Stimulated activated naive B cell treated with anti-CD40 and anti-IgM and Interleukin-4, amounts not matched to agents 10 μg/mL and 1 μg/mL and 100 μg/mL, for 72 hours (primary cell): ENCODE measurements around the gene CA5A.

ENCODE experiments used
- ATAC-seq, 2 donors: fragments of 150-1000 bp; cut with Tn5 transposase; replicated peaks; 2 replicates each; pipeline ENCODE4 v1.10.0; 2021; ENCODE audit warnings: moderate library complexity in 1 of 2
- DNase-seq: peaks from one replicate; pipeline ENCODE4 v3.0.0; 2021
- H3K27ac Mint-ChIP-seq: one replicate; pipeline ENCODE4 v1.8.0; 2022; ENCODE audit warnings: mild to moderate bottlenecking, mixed read lengths
- H3K27me3 Mint-ChIP-seq, 2 donors: one replicate each; pipeline ENCODE4 v1.8.0; 2022; ENCODE audit warnings: mixed read lengths in 2 of 2
- H3K36me3 Mint-ChIP-seq, 2 donors: one replicate each; pipeline ENCODE4 v1.8.0; 2022; ENCODE audit warnings: mixed read lengths in 2 of 2, mild to moderate bottlenecking in 1 of 2
- H3K4me1 Mint-ChIP-seq, 2 donors: one replicate each; pipeline ENCODE4 v1.8.0; 2022; ENCODE audit warnings: mixed read lengths in 2 of 2, mild to moderate bottlenecking in 1 of 2
- H3K4me3 Mint-ChIP-seq, 2 donors: one replicate each; pipeline ENCODE4 v1.8.0; 2022; ENCODE audit warnings: mild to moderate bottlenecking in 2 of 2, mixed read lengths in 2 of 2, moderate library complexity in 1 of 2
- H3K9me3 Mint-ChIP-seq, 2 donors: one replicate each; pipeline ENCODE4 v1.8.0; 2022; ENCODE audit warnings: mixed read lengths in 2 of 2, mild to moderate bottlenecking in 1 of 2

Gene CA5A

DNA sequence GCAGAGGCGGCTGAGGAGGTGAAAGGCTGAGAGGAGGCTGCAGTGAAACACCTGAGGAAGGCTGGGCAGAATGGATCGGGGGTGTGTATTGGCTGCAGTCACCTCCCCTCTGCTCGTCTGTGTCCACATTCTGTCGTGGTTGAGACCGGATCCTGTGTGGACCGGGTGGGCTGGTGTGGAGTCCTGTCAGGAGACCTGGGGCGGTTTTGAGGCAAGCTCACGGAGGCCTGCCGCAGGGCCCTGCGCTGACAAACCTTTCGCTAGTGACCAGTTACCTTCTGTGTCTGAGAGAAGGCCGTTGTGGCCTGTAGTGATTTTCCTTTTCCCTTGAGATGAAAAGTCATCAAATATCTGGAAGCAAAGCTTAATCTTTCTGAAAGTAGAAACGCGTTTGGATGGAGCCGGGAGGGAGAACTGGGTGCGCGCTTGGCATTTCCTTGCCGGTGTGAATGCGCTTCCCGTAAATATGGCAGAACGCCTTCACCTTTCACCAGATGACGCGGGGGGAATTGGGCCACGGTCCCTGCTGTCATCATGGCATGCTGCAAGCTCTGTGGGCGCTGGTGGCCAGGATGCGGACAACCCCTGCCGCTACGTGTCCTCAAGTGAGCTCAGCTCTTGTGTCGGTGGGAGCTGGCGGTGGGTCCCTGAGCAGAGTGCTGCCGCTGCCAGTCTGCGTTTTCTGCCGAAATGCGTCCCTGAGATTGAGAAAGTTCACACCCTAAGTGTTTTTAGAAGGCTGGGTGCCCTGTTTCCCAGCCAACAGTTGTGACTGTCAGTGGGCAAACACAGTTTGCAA, 21.2 kb upstream of the CA5A start:
- Mint-ChIP-seq H3K36me3 (peaks cover 20 to 46% of the 10 kb centered on the region in 2 donors), H3K4me3 (peak overlapping the region; percentile 89 to 92), H3K4me1 (peaks cover 66 to 93% of the 10 kb centered on the region in 2 donors), H3K27ac (peak overlapping the region; percentile 99), H3K27me3 (no peaks in the 10 kb centered on the region), H3K9me3 (no peaks in the 10 kb centered on the region)
- DNase-seq (no peak), ATAC-seq (no peak)

- Mint-ChIP-seq H3K27me3 (no peaks in the 10 kb centered on the region), H3K36me3 (peaks cover 27 to 49% of the 10 kb centered on the region in 2 donors), H3K9me3 (no peaks in the 10 kb centered on the region), H3K27ac (peak overlapping the region; percentile 99), H3K4me3 (peak overlapping the region; percentile 89 to 92), H3K4me1 (peaks cover 70 to 97% of the 10 kb centered on the region in 2 donors)
- DNase-seq (peak; percentile 72), ATAC-seq (peak; percentile 69 to 75)
Observed at GRCh38 chr16:87956365-87957231, 20.3 kb upstream of the CA5A start.

DNA sequence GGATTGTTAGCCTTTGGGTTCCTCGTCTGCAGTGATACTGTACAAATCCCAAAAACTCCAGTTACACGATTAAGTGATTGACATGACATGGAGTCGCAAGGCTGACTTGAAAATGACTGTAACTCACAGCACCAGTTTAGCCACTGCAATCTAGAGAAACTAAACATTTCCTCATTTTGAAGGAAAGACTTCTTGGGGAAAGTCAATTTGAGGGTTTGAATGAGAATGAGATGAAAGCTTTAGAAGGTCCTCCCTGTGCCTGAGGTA, 19.7 kb upstream of the CA5A start:
- Mint-ChIP-seq H3K4me1 (peaks cover 69 to 91% of the 10 kb centered on the region in 2 donors), H3K36me3 (peaks cover 27 to 47% of the 10 kb centered on the region in 2 donors), H3K4me3 (peak overlapping the region; percentile 89 to 92), H3K27me3 (no peaks in the 10 kb centered on the region), H3K9me3 (no peaks in the 10 kb centered on the region), H3K27ac (peak overlapping the region; percentile 99)
- DNase-seq (no peak), ATAC-seq (no peak)

DNA sequence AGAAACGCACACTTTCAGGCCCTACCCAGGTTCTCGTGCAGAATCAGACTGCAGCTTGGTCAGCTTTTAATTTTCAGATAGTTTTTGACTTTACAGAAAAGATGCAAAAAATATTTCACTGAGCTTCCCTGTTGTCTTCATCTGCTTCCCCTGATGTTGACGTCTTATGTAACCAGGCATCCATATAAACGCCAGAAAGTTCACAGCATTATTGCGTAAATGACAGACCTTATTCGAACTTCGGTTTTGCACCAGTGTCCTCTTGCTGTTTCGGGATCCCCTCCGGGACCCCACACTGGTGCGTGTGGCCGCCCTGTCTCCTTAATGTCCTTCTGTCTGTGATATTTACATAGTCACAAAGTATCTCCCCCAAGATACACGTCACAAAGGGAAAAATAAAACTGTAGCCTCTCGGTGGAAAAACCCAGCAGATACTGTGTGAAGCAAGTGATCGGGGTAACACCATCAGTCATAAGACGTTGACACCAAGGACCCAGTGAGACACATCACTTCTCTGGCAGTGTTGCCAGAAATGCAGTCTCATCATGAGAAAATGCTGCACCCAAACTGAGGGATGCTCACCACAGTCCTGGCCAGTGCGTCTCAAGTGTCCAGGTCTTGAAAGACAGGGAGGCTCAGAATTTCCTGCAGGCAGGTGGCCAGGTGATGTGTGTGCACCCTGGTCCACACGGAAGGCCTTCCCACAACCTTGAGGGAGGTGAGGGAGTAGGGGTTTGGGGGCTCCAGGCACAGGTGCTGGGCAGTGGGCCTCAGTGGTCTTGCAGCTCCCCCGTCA, 19.2 kb upstream of the CA5A start:
- ATAC-seq = no peak
- H3K4me1 Mint-ChIP-seq = peaks cover 69 to 86% of the 10 kb centered on the region in 2 donors
- H3K4me3 Mint-ChIP-seq = peak overlapping the region; percentile 30 to 92
- no peak for DNase-seq
- H3K27ac Mint-ChIP-seq = peak overlapping the region; percentile 99
- H3K9me3 Mint-ChIP-seq = no peaks in the 10 kb centered on the region
- no peaks in the 10 kb centered on the region for H3K27me3 Mint-ChIP-seq
- peaks cover 27 to 47% of the 10 kb centered on the region in 2 donors for H3K36me3 Mint-ChIP-seq

- no peaks in the 10 kb centered on the region for H3K9me3 Mint-ChIP-seq
- peaks cover 62 to 79% of the 10 kb centered on the region in 2 donors for H3K4me1 Mint-ChIP-seq
- peak overlapping the region in 1 of 2 donors; percentile 67 for H3K4me3 Mint-ChIP-seq
- peak overlapping the region; percentile 77 for H3K27ac Mint-ChIP-seq
- DNase-seq (no peak), ATAC-seq (no peak)
- H3K27me3 Mint-ChIP-seq = no peaks in the 10 kb centered on the region
- peaks cover 26 to 47% of the 10 kb centered on the region in 2 donors for H3K36me3 Mint-ChIP-seq
Observed at GRCh38 chr16:87954826-87955225, 18.5 kb upstream of the CA5A start.

DNA sequence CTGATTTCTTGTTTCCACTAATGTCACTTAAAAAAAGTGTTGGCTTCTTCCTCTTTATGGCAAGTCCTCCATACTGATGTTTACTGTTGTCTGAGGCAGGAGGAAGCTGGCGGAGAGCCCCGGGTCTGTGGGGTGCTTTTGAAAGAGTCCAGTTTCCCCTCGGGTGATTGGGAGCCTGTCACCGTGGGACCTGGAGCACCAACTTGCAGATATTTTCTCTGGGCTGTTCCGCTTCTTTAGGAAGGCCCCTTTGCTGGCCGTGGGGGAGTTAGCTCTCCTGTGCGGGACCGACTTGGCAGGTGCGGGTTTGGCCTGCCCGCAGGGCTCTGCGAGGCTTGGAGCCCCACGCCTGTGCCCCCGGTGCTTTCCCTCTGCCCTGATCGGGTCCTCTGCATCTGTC, 18.0 kb upstream of the CA5A start:
- H3K27ac Mint-ChIP-seq = peak overlapping the region; percentile 77
- no peak for DNase-seq
- H3K4me3 Mint-ChIP-seq = peak overlapping the region; percentile 62 to 67
- peaks cover 21 to 44% of the 10 kb centered on the region in 2 donors for H3K36me3 Mint-ChIP-seq
- no peaks in the 10 kb centered on the region for H3K27me3 Mint-ChIP-seq
- H3K9me3 Mint-ChIP-seq = no peaks in the 10 kb centered on the region
- no peak for ATAC-seq
- H3K4me1 Mint-ChIP-seq = peaks cover 57 to 74% of the 10 kb centered on the region in 2 donors

GRCh38 chr16:87953308-87954215, 17.2 kb upstream of the CA5A start:
- Mint-ChIP-seq H3K4me3 (peak overlapping the region; percentile 62 to 67), H3K4me1 (peaks cover 55 to 74% of the 10 kb centered on the region in 2 donors)
- no peak for DNase-seq

GRCh38 chr16:87952751-87953150, 16.4 kb upstream of the CA5A start:
- no peak for ATAC-seq
- H3K27ac Mint-ChIP-seq = peak overlapping the region; percentile 98
- H3K4me1 Mint-ChIP-seq = peaks cover 57 to 74% of the 10 kb centered on the region in 2 donors
- peak overlapping the region; percentile 95 to 96 for H3K4me3 Mint-ChIP-seq
- peaks cover 21 to 36% of the 10 kb centered on the region in 2 donors for H3K36me3 Mint-ChIP-seq
- H3K9me3 Mint-ChIP-seq = no peaks in the 10 kb centered on the region
- H3K27me3 Mint-ChIP-seq = no peaks in the 10 kb centered on the region
- no peak for DNase-seq

More at GRCh38 chr16:87953308-87954215, 17.2 kb upstream of the CA5A start:
- no peaks in the 10 kb centered on the region for H3K27me3 Mint-ChIP-seq
- H3K9me3 Mint-ChIP-seq = no peaks in the 10 kb centered on the region
- peak overlapping the region; percentile 77 for H3K27ac Mint-ChIP-seq
- ATAC-seq = no peak
- peaks cover 21 to 41% of the 10 kb centered on the region in 2 donors for H3K36me3 Mint-ChIP-seq

DNA sequence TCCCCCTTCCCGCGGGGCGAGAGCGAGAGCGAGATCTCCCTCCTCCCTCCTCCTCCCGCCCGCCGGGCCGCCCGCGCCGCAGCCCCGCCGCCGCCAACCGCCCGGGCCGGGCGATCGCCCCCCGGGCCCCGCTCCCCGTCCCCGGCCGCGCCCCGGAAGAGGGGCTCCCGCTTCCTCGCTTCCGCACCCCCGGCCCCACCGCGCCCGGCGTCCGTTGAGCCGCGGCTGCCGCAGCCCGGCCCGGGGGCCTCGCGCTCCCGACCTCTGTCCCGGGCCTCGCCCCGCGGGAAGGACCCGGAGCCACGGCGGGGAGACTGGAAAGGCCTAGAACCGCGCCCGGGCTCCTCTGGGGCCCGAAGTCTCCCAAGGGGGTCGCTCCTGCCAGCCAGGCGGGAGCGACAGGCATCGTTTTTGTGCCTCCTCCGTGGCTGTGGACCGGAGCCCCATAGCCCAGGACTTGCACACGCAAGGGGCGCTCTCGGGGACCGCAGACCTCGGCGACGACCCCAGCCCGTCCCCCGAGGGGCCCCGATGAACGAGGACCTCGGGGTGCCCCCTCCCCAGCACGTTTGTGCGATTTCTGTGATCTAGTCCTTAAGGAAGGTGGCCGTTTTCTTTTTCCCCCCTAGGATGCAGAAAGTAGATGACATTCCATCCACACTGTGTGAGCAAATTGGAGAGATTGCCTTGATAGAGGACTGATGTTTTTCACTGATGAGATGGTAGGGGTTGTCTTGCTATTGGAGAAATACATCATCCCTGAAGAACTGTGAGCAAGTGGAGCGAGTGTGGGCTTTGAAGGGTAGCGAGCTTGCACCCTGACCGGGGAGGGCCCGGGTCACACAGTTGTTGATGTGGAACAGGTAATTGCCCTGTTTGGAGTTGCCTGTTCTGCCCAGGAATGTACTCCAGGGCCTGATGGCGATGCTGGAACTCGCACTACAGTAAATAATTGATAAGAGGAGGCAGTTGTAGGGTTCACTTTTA, 15.5 kb upstream of the CA5A start:
- Mint-ChIP-seq H3K4me1 (peaks cover 51 to 68% of the 10 kb centered on the region in 2 donors), H3K27ac (peak overlapping the region; percentile 98), H3K4me3 (peak overlapping the region; percentile 95 to 99), H3K27me3 (no peaks in the 10 kb centered on the region), H3K9me3 (no peaks in the 10 kb centered on the region), H3K36me3 (peaks cover 18 to 27% of the 10 kb centered on the region in 2 donors)
- no peak for ATAC-seq
- DNase-seq = peak; percentile 39

DNA sequence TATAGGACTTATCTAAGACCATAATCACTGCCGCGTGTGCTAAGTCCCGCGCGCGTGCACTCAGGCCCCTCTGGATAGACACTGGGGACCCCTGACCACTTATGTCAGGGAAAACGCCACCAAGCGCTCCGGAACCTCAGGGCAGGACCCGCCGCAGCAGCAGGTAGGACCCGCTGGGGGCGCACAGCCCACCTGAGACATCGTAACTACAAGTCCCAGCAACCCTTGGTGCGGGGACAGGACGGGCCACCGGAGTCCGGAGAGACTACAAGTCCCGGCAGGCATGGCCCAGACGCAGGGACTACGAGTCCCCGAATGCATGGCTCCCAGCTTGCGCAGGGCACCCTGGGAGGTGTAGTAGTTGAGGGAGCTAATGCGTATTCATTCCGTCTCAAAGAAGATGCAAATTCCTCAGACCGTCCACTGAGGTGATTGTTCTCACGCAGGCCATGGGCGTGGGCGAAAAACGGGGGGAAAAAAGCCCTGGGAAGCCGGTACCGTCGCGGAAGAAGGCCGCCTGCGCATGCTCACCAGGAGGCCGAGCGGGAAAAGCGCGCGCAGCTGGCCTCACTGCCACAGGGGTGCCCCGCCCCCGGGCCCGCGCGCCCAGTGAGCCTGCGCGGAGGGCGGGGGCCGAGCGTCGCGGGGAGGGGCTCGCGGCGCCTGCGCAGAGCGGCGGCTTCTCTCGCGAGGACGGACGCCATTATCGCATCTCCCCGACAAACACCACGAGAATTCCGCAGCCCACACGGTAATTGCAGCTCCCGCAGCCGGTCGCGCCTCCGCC, 14.6 kb upstream of the CA5A start, which contains the start of gene BANP:
Gene BANP (plus strand): TSS at position 670 of the 787 bp plus-strand sequence. CDS start 23,682 bp downstream, outside the sequence.
- peak within 1 kb of the TSS; percentile 100 for H3K27ac Mint-ChIP-seq
- ATAC-seq (peak; percentile 93 to 95), DNase-seq (peak; percentile 98)
- H3K36me3 Mint-ChIP-seq = peaks cover 16 to 24% of the 10 kb centered on the region in 2 donors
- H3K4me3 Mint-ChIP-seq = peak within 1 kb of the TSS; percentile 95 to 99
- no peaks in the 10 kb centered on the region for H3K9me3 Mint-ChIP-seq
- no peaks in the 10 kb centered on the region for H3K27me3 Mint-ChIP-seq
- peaks cover 43 to 61% of the 10 kb centered on the region in 2 donors for H3K4me1 Mint-ChIP-seq

DNA sequence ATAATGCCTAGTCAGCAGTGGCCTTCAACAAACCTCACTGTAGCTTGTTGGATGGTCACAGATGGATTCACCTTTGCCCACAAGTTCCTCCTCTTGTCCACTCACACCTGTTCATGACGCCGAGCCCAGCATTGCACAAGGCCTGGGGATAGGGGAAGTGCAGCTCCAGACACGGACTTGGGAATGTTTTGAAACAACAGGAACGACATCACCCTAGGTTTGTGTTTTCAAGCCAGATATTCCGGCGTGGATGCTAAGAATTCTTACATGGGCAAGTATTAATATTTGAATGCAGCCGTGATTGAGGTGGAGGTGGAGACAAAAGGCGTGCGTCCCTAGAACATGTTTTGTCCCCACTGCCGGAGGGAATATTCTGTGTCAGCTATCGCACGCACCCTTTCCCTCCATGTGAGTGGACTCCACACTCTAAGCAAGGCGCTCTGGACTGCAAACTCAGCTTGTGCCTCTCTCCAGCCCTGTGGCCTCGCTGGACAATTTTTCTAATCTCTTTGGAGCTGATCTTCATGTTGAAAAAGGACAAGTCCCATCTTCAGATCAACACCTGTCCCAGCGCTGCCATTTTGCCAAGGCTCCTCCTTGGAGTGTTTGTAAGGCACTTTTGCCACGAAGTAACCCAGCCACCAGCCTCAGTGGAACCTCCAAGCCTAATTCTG, 12.9 kb upstream of the CA5A start:
- DNase-seq (no peak), ATAC-seq (no peak)
- H3K9me3 Mint-ChIP-seq = no peaks in the 10 kb centered on the region
- peaks cover 30 to 54% of the 10 kb centered on the region in 2 donors for H3K4me1 Mint-ChIP-seq
- H3K36me3 Mint-ChIP-seq = peaks cover 15 to 16% of the 10 kb centered on the region in 2 donors
- H3K27me3 Mint-ChIP-seq = no peaks in the 10 kb centered on the region
- peak overlapping the region; percentile 2 to 32 for H3K4me3 Mint-ChIP-seq
- H3K27ac Mint-ChIP-seq = peak overlapping the region; percentile 90
